HG03064 (cell line): Measurements from ENCODE around the gene CAMKK2.
A peak's percentile ranks its signal among the peaks of the same experiment; 100 is the strongest.
"Not testable (repeated sequence)": the region's sequence is repeated elsewhere in the genome, so short reads cannot be mapped to it uniquely, and the experiment has no call there.

Experiments used
- ATAC-seq: cut with Tn5 transposase; IDR thresholded peaks from one replicate; pipeline ENCODE4 v1.9.1; 2021; ENCODE audit warnings: low read depth; ENCODE audit not compliant: unreplicated experiment

The CAMKK2 gene

GRCh38 chr12:121296618-121297434 is at the start of gene CAMKK2:
Gene CAMKK2 (minus strand): TSS chr12:121296709. CDS start chr12:121274526, 22,183 bp downstream.
- ATAC-seq = peak; percentile 73

- no peak for ATAC-seq
These were observed 48.8 kb upstream of the CAMKK2 start for GRCh38 chr12:121345151-121345815.

- no peak for ATAC-seq
These were observed 48.0 kb upstream of the CAMKK2 start for GRCh38 chr12:121344506-121344905.

- no peak for ATAC-seq
These were observed 40.9 kb upstream of the CAMKK2 start for GRCh38 chr12:121337416-121337815.

- no peak for ATAC-seq
These were observed 38.2 kb upstream of the CAMKK2 start for GRCh38 chr12:121334513-121335343.

GRCh38 chr12:121333747-121334146 is 37.2 kb upstream of the CAMKK2 start:
- ATAC-seq = no peak

- no peak for ATAC-seq
These were observed 34.7 kb upstream of the CAMKK2 start for GRCh38 chr12:121331248-121331647.

- ATAC-seq = no peak
These were observed 34.2 kb upstream of the CAMKK2 start for GRCh38 chr12:121330692-121331091.

- ATAC-seq = no peak
These were observed 33.7 kb upstream of the CAMKK2 start for GRCh38 chr12:121330195-121330594.

GRCh38 chr12:121328620-121329019 is 32.1 kb upstream of the CAMKK2 start:
- no peak for ATAC-seq

- ATAC-seq = no peak
These were observed 30.6 kb upstream of the CAMKK2 start for GRCh38 chr12:121326996-121327674.

GRCh38 chr12:121325922-121326396 is 29.4 kb upstream of the CAMKK2 start:
- no peak for ATAC-seq

GRCh38 chr12:121323908-121324307 is 27.4 kb upstream of the CAMKK2 start:
- no peak for ATAC-seq

- no peak for ATAC-seq
These were observed 21.6 kb upstream of the CAMKK2 start for GRCh38 chr12:121318121-121318520.

GRCh38 chr12:121314431-121314830 is 17.9 kb upstream of the CAMKK2 start:
- ATAC-seq = no peak

- not testable (repeated sequence) for ATAC-seq
These were observed 13.7 kb upstream of the CAMKK2 start for GRCh38 chr12:121310231-121310630.

GRCh38 chr12:121307397-121307796 is 10.9 kb upstream of the CAMKK2 start:
- not testable (repeated sequence) for ATAC-seq

GRCh38 chr12:121304306-121304705 is 7.8 kb upstream of the CAMKK2 start:
- ATAC-seq = no peak

- no peak for ATAC-seq
These were observed 5.4 kb upstream of the CAMKK2 start for GRCh38 chr12:121301876-121302275.

- ATAC-seq = no peak
These were observed 3.7 kb upstream of the CAMKK2 start for GRCh38 chr12:121300083-121300819.
